ENCODE measurements around the gene ZC3H18. TPM values are rescaled to one million over a fixed set of nuclear protein-coding genes. Genes with fewer than 3 reads are reported as not detected.

Gene ZC3H18
- total and polyA plus RNA-seq, 2 donors from 2014 or later = 11.4 to 38.2 TPM

GRCh38 chr16:88659160-88659559, 89.0 kb downstream of the ZC3H18 start:
- DNase-seq (no peak), FAIRE-seq (no peak)
- no peak for TF ChIP-seq CTCF (IDR thresholded peaks at IDR 0.05; ENCODE audit: borderline replicate concordance, extremely low read depth, insufficient read depth)
- Histone ChIP-seq H3K9ac (ENCODE audit: low read length in 3 of 3) (no peak overlapping the region), H3K36me3 (ENCODE audit: control insufficient read depth in 2 of 3, insufficient read depth in 3 of 3, low read length in 3 of 3) (peaks cover 0 to 3% (median 0%) of the 10 kb centered on the region in 3 donors), H3K9me3 (ENCODE audit: control insufficient read depth in 2 of 3, insufficient read depth in 1 of 3, low read length in 3 of 3) (no peaks in the 10 kb centered on the region), H3K27me3 (ENCODE audit: control insufficient read depth, insufficient read depth, low read length) (no peaks in the 10 kb centered on the region), H3K27ac (ENCODE audit: low read depth in 2 of 2, low read length in 2 of 2) (no peak overlapping the region), H3K4me1 (ENCODE audit: control insufficient read depth in 2 of 3, insufficient read depth in 2 of 3, low read depth in 1 of 3, low read length in 3 of 3) (peaks cover 0 to 4% (median 0%) of the 10 kb centered on the region in 3 donors), H3K4me3 (ENCODE audit: low read length in 3 of 3) (no peak overlapping the region)
- intact Hi-C loops (cut with DNase I) = no loop called here

- TF ChIP-seq CTCF (IDR thresholded peaks at IDR 0.05; ENCODE audit: borderline replicate concordance, extremely low read depth, insufficient read depth) = no peak
- Histone ChIP-seq H3K9me3 (ENCODE audit: control insufficient read depth in 2 of 3, insufficient read depth in 1 of 3, low read length in 3 of 3) (no peaks in the 10 kb centered on the region), H3K4me3 (ENCODE audit: low read length in 3 of 3) (no peak overlapping the region), H3K27me3 (ENCODE audit: control insufficient read depth, insufficient read depth, low read length) (no peaks in the 10 kb centered on the region), H3K4me1 (ENCODE audit: control insufficient read depth in 2 of 3, insufficient read depth in 2 of 3, low read depth in 1 of 3, low read length in 3 of 3) (peaks cover 0 to 4% (median 0%) of the 10 kb centered on the region in 3 donors), H3K36me3 (ENCODE audit: control insufficient read depth in 2 of 3, insufficient read depth in 3 of 3, low read length in 3 of 3) (no peaks in the 10 kb centered on the region), H3K27ac (ENCODE audit: low read depth in 2 of 2, low read length in 2 of 2) (no peak overlapping the region), H3K9ac (ENCODE audit: low read length in 3 of 3) (no peak overlapping the region)
- DNase-seq = no peak
- intact Hi-C loops (cut with DNase I) = no loop called here
- FAIRE-seq = no peak
Measured at GRCh38 chr16:88661468-88661867, 91.3 kb downstream of the ZC3H18 start.

- Histone ChIP-seq H3K27me3 (ENCODE audit: control insufficient read depth, insufficient read depth, low read length) (no peaks in the 10 kb centered on the region), H3K27ac (ENCODE audit: low read depth in 2 of 2, low read length in 2 of 2) (peak overlapping the region; percentile 74 to 82), H3K9me3 (ENCODE audit: control insufficient read depth in 2 of 3, insufficient read depth in 1 of 3, low read length in 3 of 3) (no peaks in the 10 kb centered on the region), H3K4me3 (ENCODE audit: low read length in 3 of 3) (peak overlapping the region; percentile 61 to 82 (median 80)), H3K9ac (ENCODE audit: low read length in 3 of 3) (peak overlapping the region; percentile 44 to 85 (median 67)), H3K36me3 (ENCODE audit: control insufficient read depth in 2 of 3, insufficient read depth in 3 of 3, low read length in 3 of 3) (no peaks in the 10 kb centered on the region), H3K4me1 (ENCODE audit: control insufficient read depth in 2 of 3, insufficient read depth in 2 of 3, low read depth in 1 of 3, low read length in 3 of 3) (peaks cover 0 to 4% (median 0%) of the 10 kb centered on the region in 3 donors)
- intact Hi-C loops (cut with DNase I) = no loop called here
- no peak for TF ChIP-seq CTCF (IDR thresholded peaks at IDR 0.05; ENCODE audit: borderline replicate concordance, extremely low read depth, insufficient read depth)
- DNase-seq (peak in 1 of 5 donors; percentile 65), FAIRE-seq (no peak)
Measured at GRCh38 chr16:88662222-88662842, 92.1 kb downstream of the ZC3H18 start.

Measured in kidney (tissue), 14 donors.